WTC11 (cell line): Measurements from ENCODE around the gene PREX1.

Experiments
- FOXK1 ChIP-seq: sonication (generic); formaldehyde crosslinking; IDR thresholded peaks from 2 replicates; pipeline ENCODE4 v1.8.0; 2022; ENCODE audit warnings: mild to moderate bottlenecking, moderate library complexity, missing genetic modification reagents
- GABPB1 ChIP-seq: sonication (generic); formaldehyde crosslinking; IDR thresholded peaks from 2 replicates; pipeline ENCODE4 v1.8.1; 2023; ENCODE audit warnings: mild to moderate bottlenecking, missing genetic modification reagents
- SMAD4 ChIP-seq: sonication (generic); formaldehyde crosslinking; IDR thresholded peaks from 2 replicates; pipeline ENCODE4 v1.8.0; 2022; ENCODE audit warnings: mild to moderate bottlenecking, missing genetic modification reagents
- SOX15 ChIP-seq: fragments of 250-450 bp; sonication (Bioruptor Pico); IDR thresholded peaks from 2 replicates; pipeline ENCODE4 v1.9.0; 2021; ENCODE audit warnings: mild to moderate bottlenecking
- ZNF263 ChIP-seq: sonication (generic); formaldehyde crosslinking; IDR thresholded peaks from 2 replicates; pipeline ENCODE4 v1.8.1; 2022; ENCODE audit warnings: low read depth, mild to moderate bottlenecking, moderate library complexity, missing genetic modification reagents
- ZNF317 ChIP-seq: sonication (generic); formaldehyde crosslinking; IDR thresholded peaks from 2 replicates; pipeline ENCODE4 v1.8.1; 2023; ENCODE audit warnings: low read depth, mild to moderate bottlenecking, moderate library complexity, missing genetic modification reagents, borderline replicate concordance
- TF ChIP-seq, protein P1 (sequence below): fragments of 200-600 bp; IDR thresholded peaks from 2 replicates; pipeline ENCODE4 v1.8.0; 2022; ENCODE audit warnings: antibody characterized with exemption
- TF ChIP-seq, protein P2 (sequence below): sonication (generic); formaldehyde crosslinking; IDR thresholded peaks from 2 replicates; pipeline ENCODE4 v1.8.0; 2023; ENCODE audit warnings: missing genetic modification reagents
- TF ChIP-seq, protein P3 (sequence below): sonication (generic); formaldehyde crosslinking; conservative IDR thresholded peaks from 2 replicates; pipeline ENCODE4 v1.8.1; 2022; ENCODE audit warnings: mild to moderate bottlenecking, missing genetic modification reagents
- TF ChIP-seq, protein P4 (sequence below): sonication (generic); formaldehyde crosslinking; IDR thresholded peaks from 2 replicates; pipeline ENCODE4 v1.8.1; 2023; ENCODE audit warnings: mild to moderate bottlenecking, missing genetic modification reagents, moderate library complexity
- TF ChIP-seq, protein P5 (sequence below): sonication (generic); formaldehyde crosslinking; IDR thresholded peaks from 2 replicates; pipeline ENCODE4 v1.8.1; 2022; ENCODE audit warnings: low read depth, mild to moderate bottlenecking, moderate library complexity, missing genetic modification reagents, borderline replicate concordance
- TF ChIP-seq, protein P6 (sequence below): fragments of 250-450 bp; sonication (Bioruptor Pico); IDR thresholded peaks from 2 replicates; pipeline ENCODE4 v1.9.0; 2021; ENCODE audit warnings: mild to moderate bottlenecking
- TF ChIP-seq, protein P7 (sequence below): sonication (generic); formaldehyde crosslinking; IDR thresholded peaks from 2 replicates; pipeline ENCODE4 v1.8.1; 2022; ENCODE audit warnings: low read depth, missing genetic modification reagents, borderline replicate concordance

DNA sequence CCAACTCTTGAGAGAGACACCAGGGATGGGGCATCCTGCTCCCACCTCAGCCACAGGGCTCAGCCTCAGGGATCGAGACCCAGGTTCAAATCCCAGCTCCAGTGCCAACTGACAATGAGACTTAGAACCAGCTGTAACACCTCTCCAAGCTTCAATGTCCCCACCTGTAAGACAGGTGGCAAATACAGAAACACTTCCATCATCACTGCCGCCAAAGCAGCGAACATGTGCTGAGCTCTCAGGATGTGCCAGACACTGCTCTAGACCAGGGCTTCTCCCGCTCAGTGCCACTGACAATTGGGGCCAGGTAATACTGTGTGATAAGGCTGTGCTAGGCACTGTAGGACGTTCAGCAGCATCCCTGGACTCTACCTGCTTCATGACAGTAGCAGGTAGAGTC lies 22.1 kb downstream of the PREX1 start:
- TF ChIP-seq, protein P1, sequence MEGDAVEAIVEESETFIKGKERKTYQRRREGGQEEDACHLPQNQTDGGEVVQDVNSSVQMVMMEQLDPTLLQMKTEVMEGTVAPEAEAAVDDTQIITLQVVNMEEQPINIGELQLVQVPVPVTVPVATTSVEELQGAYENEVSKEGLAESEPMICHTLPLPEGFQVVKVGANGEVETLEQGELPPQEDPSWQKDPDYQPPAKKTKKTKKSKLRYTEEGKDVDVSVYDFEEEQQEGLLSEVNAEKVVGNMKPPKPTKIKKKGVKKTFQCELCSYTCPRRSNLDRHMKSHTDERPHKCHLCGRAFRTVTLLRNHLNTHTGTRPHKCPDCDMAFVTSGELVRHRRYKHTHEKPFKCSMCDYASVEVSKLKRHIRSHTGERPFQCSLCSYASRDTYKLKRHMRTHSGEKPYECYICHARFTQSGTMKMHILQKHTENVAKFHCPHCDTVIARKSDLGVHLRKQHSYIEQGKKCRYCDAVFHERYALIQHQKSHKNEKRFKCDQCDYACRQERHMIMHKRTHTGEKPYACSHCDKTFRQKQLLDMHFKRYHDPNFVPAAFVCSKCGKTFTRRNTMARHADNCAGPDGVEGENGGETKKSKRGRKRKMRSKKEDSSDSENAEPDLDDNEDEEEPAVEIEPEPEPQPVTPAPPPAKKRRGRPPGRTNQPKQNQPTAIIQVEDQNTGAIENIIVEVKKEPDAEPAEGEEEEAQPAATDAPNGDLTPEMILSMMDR, result no peak
- TF ChIP-seq ZNF263 (CRISPR knock-in tag) (no peak), ZNF317 (no peak), SMAD4 (no peak), SOX15 (CRISPR knock-in tag) (no peak), GABPB1 (CRISPR knock-in tag) (no peak), FOXK1 (CRISPR knock-in tag) (no peak)
- TF ChIP-seq, protein P2, sequence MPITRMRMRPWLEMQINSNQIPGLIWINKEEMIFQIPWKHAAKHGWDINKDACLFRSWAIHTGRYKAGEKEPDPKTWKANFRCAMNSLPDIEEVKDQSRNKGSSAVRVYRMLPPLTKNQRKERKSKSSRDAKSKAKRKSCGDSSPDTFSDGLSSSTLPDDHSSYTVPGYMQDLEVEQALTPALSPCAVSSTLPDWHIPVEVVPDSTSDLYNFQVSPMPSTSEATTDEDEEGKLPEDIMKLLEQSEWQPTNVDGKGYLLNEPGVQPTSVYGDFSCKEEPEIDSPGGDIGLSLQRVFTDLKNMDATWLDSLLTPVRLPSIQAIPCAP (CRISPR knock-in tag), result no peak
- TF ChIP-seq, protein P3, sequence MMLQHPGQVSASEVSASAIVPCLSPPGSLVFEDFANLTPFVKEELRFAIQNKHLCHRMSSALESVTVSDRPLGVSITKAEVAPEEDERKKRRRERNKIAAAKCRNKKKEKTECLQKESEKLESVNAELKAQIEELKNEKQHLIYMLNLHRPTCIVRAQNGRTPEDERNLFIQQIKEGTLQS (CRISPR knock-in tag), result no peak
- TF ChIP-seq, protein P4, sequence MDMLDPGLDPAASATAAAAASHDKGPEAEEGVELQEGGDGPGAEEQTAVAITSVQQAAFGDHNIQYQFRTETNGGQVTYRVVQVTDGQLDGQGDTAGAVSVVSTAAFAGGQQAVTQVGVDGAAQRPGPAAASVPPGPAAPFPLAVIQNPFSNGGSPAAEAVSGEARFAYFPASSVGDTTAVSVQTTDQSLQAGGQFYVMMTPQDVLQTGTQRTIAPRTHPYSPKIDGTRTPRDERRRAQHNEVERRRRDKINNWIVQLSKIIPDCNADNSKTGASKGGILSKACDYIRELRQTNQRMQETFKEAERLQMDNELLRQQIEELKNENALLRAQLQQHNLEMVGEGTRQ (CRISPR knock-in tag), result no peak
- TF ChIP-seq, protein P5, sequence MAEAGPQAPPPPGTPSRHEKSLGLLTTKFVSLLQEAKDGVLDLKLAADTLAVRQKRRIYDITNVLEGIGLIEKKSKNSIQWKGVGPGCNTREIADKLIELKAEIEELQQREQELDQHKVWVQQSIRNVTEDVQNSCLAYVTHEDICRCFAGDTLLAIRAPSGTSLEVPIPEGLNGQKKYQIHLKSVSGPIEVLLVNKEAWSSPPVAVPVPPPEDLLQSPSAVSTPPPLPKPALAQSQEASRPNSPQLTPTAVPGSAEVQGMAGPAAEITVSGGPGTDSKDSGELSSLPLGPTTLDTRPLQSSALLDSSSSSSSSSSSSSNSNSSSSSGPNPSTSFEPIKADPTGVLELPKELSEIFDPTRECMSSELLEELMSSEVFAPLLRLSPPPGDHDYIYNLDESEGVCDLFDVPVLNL (CRISPR knock-in tag), result no peak
- TF ChIP-seq, protein P6, sequence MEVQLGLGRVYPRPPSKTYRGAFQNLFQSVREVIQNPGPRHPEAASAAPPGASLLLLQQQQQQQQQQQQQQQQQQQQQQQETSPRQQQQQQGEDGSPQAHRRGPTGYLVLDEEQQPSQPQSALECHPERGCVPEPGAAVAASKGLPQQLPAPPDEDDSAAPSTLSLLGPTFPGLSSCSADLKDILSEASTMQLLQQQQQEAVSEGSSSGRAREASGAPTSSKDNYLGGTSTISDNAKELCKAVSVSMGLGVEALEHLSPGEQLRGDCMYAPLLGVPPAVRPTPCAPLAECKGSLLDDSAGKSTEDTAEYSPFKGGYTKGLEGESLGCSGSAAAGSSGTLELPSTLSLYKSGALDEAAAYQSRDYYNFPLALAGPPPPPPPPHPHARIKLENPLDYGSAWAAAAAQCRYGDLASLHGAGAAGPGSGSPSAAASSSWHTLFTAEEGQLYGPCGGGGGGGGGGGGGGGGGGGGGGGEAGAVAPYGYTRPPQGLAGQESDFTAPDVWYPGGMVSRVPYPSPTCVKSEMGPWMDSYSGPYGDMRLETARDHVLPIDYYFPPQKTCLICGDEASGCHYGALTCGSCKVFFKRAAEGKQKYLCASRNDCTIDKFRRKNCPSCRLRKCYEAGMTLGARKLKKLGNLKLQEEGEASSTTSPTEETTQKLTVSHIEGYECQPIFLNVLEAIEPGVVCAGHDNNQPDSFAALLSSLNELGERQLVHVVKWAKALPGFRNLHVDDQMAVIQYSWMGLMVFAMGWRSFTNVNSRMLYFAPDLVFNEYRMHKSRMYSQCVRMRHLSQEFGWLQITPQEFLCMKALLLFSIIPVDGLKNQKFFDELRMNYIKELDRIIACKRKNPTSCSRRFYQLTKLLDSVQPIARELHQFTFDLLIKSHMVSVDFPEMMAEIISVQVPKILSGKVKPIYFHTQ (CRISPR knock-in tag), result no peak
- TF ChIP-seq, protein P7, sequence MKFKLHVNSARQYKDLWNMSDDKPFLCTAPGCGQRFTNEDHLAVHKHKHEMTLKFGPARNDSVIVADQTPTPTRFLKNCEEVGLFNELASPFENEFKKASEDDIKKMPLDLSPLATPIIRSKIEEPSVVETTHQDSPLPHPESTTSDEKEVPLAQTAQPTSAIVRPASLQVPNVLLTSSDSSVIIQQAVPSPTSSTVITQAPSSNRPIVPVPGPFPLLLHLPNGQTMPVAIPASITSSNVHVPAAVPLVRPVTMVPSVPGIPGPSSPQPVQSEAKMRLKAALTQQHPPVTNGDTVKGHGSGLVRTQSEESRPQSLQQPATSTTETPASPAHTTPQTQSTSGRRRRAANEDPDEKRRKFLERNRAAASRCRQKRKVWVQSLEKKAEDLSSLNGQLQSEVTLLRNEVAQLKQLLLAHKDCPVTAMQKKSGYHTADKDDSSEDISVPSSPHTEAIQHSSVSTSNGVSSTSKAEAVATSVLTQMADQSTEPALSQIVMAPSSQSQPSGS (CRISPR knock-in tag), result no peak
